Umbilical cord (tissue), 2 donors: ENCODE results near the gene SCGB1C1. TPM values are rescaled to one million over a fixed set of nuclear protein-coding genes. Genes with fewer than 3 reads are reported as not detected.
"Not testable (repeated sequence)": the region's sequence is repeated elsewhere in the genome, so short reads cannot be mapped to it uniquely, and the experiment has no call there.

Source experiments
- DNase-seq: peaks from one replicate; pipeline ENCODE4 v3.0.0-alpha.2; 2015; ENCODE audit warnings: low spot score
- total RNA-seq: library from RNA; depleted of rRNA; stranded (reverse); fragments of >200 nt; gene quantifications from one replicate; pipeline ENCODE4 v1.2.3, GENCODE V29; 2014; ENCODE audit warnings: low replicate concordance; ENCODE audit not compliant: insufficient read depth

Gene SCGB1C1
- total RNA-seq, 1 donor from 2014 or later: not detected

GRCh38 chr11:218815-219593 lies 26.1 kb downstream of the SCGB1C1 start:
- no peak for DNase-seq

GRCh38 chr11:220641-221215 lies 27.9 kb downstream of the SCGB1C1 start:
- not testable (repeated sequence) for DNase-seq

- no peak for DNase-seq
These were observed 28.7 kb downstream of the SCGB1C1 start for GRCh38 chr11:221539-221938.

GRCh38 chr11:221998-222789 lies 29.3 kb downstream of the SCGB1C1 start:
- DNase-seq: no peak

DNA sequence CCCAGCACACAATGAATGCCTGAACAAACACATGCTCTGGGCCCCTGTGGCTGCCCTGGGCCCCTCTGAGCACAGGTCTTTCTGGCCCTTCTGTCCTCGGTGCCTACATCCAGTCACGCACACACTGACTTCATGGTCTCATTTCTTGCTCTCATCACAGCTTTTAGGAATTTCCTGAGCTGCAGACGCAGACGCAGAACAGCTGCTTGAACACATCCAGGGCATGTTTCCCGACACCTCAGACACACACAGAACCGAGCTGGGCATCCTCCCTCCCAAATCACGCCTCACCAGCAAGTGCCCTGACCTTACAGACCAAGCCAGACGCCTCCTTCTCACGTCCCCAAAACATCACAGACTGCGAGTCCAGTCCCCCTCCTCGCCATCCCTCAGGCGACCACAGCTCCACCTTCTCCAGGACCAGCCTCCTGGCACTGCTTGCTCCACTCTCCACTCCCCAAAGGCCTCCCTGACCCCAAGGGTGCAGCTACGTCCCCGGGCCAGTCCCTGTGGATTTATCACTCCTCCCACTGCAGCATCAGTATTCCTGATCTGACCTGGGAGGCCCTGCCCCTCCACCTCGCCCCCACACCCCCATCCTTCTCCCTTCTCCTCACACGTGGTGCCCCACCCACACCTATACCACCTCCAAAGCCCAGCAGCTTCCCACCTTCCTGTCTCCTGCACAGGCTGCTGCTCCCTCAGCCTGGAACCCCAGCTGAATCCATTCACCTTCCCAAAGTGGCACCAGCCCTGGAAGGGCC lies 30.3 kb downstream of the SCGB1C1 start:
- DNase-seq: no peak

DNA sequence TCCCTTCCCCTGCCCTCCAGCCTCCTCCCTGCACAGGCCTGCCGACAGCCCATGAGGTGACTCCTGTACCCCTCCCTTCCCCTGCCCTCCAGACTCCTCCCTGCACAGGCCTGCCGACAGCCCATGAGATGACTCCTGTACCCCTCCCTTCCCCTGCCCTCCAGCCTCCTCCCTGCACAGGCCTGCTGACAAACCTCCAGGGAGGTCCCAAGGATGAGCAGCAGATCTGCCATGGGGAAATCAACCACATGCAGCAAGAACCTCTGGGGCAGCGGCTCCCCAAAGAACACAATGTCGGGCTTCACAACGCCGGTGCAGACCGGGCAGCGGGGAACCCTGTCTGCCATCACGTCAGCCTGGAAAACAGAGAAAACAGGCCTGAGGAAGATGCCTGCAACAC lies 31.0 kb downstream of the SCGB1C1 start:
- no peak for DNase-seq

DNA sequence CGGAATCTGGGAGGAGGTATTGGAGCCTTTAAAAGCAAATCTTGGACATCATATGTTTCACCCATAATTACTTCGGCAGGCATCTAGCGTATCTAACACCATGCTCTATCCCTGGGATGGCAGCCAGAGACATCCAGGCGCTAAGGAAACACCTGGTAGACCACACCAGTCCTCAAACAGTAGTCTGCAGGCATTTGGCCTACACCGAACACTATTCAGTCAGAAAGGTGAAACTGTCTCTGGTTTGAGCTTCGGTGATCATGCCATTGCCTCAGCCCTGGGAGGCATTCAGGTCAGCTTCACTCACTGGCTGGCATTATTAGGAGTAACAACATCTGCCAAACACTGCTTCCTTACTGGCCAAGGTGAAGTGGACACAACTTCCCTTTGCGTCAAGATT lies 31.5 kb downstream of the SCGB1C1 start:
- no peak for DNase-seq

DNA sequence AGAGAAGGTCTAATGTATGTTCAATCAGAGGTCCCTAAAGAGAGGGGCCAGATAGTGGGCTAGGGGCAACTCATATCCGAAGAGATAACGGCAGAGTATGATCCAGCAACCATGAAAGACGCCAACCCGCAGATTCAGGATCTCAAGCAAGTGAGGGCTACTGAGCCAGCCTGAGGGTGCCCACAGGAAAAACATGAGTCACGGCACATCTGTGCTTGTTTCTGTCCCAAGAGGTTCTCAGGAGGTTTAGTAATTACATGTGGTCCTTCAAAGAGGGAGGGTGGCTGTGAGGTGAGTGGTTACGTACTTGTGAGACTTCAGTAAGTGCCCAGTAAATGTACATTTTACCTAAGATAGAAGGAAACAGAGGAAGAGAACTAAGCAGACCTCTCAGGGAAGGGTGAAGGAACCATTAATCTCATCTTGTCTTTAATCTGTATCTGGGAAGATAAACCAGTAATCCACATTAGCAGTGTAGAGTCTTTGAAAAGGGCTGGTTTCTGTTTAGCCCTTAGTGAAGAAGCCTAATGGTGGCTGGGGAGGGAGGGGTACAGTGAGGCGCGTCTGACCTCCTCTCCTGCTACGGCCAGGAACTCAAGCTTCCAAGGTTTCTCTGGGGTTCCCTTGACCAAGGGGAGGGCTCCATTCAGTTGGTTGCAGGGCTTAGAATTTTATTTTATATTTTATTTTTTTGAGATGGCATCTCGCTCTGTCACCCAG lies 33.0 kb downstream of the SCGB1C1 start:
- DNase-seq: no peak

- no peak for DNase-seq
These were observed 35.0 kb downstream of the SCGB1C1 start for GRCh38 chr11:227824-228379.

DNA sequence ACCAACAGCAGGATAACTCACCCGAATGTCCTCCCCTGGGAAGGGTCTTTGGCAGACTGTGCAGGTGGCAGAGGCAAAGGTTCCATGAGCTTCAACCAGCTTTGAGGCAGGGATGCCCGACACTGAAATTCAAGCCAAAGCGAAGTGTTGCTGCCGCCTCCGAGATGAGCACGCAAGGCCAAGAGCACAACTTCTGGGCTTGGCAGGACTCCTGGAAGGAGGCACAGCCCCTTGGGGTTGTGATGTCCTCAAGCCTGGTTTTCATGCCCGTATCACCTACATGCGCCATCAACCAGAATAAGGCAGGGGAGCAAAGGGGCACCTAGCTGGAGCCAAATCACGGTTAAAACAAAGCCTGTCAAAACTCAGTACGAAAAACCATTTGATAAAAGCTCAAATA lies 37.6 kb downstream of the SCGB1C1 start:
- no peak for DNase-seq

DNA sequence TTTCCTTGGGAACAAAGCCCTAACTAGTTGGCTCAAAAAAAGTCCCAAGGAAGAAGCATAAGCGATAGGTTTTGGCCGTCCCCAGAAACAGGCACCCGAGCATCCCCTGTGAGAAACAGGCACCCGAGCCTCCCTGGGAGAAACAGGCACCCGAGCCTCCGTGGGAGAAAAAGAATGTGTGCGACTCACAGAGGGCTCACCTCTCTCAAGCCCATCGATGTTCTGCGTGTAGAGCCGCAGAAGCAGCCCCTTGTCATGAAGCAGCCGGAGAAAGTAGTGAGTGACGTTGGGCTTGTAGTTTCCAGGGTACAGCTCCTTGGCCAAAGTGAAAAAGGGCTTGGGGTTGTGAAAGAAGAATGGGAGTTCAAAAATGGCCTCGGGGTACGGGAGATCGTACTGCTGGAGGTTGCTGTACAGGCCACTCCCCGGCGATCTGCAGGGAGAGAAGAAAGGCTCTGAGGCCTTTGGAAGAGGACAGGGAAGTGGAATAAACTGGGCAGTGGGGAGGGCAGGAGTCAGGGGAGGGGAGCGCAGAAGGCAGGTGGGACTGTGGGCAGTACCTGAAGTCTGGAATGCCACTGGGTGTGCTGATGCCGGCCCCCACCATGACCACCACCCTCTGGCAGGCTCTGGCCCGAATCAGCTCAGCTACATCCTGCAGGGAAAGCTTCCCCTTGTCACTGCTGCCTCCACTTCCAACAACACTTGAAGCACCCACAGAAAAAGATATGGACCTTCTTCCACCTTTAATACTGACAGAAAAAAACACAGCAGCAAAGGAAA lies 40.1 kb downstream of the SCGB1C1 start:
- no peak for DNase-seq

DNA sequence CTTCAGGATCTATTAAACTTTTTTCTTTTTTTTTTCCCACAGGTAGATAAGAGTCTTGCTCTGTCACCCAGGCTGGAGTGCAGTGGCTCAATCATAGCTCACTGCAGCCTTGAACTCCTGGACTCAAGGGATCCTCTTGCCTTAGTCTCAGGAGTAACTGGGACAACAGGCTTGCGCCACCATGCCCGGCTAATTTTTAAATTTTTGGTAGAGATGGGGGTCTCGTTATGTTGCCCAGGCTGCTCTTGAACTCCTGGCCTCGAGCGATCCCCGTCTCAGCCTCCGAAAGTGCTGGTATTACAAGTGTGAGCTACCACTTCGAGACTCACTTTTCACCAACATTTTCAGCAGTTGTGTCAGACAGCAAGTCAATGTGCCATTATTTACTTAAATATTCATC lies 42.3 kb downstream of the SCGB1C1 start:
- DNase-seq: no peak

- no peak for DNase-seq
These were observed 42.7 kb downstream of the SCGB1C1 start for GRCh38 chr11:235609-235996.

DNA sequence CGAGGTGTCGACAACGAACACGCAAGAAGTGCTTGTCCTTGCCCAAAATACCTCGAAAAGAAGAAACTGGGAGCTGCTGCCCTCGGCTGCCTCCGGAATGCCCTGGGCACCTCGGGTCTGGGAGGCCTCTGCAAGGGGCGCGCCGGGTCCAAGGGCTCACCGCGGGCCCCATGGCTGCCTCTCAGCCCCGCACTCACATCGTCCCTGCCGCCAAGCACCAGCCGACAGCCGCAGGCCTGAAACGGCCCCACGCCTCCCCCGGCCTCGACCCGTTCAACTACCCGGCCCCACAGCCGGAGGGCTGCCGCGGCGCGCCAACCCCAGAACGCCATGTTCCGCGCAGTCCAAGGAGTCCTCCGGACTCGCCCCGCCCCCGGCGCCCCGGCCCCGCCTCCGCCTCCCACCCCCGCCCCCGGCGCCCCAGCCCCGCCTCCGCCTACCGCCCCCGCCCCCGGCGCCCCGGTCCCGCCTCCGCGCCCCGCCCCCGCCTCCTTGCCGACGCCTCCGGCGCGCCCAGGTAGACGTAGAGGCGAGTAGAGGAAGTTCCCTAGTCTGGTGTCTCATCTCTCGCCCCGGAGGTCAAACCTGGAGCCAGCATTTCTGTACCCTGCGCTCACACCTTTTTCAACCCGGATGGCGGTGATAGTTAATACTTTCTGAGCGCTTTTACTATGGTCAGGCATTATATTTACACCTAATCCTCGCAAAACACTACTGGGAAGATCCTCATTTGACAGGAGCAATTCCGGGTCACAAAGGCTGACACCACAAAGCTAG lies 43.3 kb downstream of the SCGB1C1 start, which contains the start of gene SIRT3:
SIRT3 (minus strand) TSS at position 346 of the 777 bp plus-strand sequence; CDS start at position 332, 14 bp downstream.
- peak; percentile 88 for DNase-seq

- peak; percentile 91 for DNase-seq
These were observed 44.2 kb downstream of the SCGB1C1 start, which contains the start of gene PSMD13 for GRCh38 chr11:236774-237767. Gene PSMD13, plus strand, starts transcription at chr11:236976. Its CDS starts 74 bp downstream, at chr11:237050.

GRCh38 chr11:238346-238745 lies 45.5 kb downstream of the SCGB1C1 start:
- DNase-seq: not testable (repeated sequence)

DNA sequence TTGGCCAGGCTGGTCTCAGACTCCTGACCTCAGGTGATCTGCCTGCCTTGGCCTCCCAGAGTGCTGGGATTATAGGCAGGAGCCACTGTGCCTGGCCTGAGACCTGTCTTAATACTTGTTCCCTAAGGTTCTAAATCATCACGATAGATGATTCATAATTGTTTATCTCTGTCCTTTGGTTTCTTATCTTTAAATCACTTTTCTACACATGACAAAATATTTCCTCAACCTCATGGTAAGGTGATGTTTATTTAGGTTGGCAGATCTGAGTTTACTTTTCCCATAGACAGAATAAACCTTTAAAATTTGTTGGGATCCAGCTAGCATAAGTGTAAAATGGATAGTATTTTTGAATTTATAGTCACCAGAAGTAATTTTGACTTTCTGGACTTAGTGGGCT lies 47.4 kb downstream of the SCGB1C1 start:
- no peak for DNase-seq

GRCh38 chr11:241634-242033 lies 48.8 kb downstream of the SCGB1C1 start:
- no peak for DNase-seq
